HG03066 (cell line): ENCODE results near the gene HRH3.

Experiments
- ATAC-seq: cut with Tn5 transposase; IDR thresholded peaks from one replicate; pipeline ENCODE4 v1.9.1; 2021; ENCODE audit warnings: low read depth; ENCODE audit not compliant: unreplicated experiment

Gene HRH3

DNA sequence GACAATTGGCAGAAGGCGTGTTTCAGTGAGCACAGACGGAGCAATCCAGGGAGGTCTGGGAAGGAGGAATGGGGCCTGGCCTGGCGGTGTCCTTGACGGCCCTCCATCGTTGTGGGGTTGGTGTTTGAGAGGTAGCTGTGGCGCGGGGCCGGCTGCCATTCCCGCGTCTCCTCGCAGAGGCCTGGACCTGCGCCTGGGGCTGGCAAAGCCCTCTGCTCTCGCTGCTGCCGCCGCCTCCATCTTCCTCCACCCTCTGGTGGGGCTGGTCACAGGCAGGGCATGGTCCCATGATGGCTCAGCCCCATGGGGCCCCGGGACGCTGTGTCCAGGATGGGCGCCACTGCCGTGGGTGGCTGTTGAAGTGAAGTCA lies 25.8 kb upstream of the HRH3 start:
- ATAC-seq = no peak

DNA sequence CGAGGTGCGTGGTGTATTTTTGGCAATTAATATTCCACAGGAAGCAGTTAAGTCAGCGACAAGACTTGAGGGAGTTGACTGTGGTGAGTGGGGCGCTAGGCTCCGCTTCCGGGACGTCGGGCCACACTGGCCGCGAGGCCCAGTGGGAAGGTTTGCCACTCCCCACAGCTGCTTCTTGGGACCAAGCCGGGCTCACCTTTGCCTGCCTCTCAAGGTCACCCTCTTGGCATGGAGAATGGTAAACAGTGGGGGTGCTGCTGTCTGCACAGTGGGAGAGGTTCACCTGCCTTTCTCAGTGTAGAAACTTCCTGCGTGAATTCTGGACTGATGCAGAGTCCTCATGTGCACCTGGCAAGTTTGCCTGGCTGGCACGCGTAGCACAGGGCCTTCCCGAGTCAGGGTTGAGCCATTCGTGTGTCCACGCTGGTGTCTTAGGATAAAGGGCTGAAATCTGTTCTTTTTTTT lies 24.6 kb upstream of the HRH3 start:
- no peak for ATAC-seq

DNA sequence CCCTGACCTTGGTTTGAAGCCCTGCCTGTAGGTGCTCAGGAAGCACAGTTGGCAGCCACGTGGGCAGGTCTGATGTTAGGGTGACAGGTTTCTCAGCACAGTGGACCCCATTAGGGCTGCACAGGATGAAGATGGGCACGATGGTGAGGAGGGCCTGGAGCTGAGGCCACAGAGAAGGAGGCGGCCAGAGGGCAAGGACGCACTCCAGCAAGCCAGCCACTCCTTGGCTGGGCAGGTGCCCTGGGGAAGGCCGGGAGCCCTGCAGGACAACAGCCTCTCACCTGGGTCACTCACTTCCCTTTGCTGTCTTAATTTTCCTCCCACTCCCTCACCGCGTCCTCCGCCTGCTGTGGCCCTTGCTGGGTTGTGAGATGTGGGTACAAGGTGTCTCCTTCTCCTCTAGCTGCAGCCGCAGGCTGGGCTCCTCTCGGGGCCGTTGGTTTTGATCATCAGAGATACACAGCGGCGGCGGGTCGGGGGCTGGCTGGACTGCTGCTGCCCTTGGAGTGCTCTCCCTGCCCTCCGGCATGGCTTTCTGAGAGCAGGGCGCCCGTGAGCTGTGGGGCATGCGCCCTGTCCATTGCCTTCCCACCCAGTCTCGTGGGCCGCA lies 23.9 kb upstream of the HRH3 start:
- ATAC-seq = no peak

DNA sequence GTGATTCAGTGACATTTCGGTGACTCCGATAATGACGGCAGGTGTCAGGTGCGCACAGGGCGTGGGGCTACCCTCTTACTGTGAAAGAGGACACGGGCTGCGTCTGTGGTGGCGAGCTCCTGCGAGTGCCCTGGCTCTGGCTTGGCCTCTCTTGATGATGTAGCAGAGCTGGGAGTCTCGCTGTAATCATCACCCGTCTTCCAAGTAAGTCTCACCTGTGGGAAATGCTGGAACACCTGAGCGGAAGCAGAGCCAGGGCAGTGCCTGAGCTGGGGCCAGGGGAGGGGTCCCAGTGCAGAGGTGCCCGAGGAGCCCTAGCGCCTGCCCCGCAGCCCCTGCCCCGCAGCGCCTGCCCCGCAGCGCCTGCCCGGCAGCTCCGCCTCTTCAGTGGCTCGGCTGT lies 23.0 kb upstream of the HRH3 start:
- ATAC-seq = no peak

DNA sequence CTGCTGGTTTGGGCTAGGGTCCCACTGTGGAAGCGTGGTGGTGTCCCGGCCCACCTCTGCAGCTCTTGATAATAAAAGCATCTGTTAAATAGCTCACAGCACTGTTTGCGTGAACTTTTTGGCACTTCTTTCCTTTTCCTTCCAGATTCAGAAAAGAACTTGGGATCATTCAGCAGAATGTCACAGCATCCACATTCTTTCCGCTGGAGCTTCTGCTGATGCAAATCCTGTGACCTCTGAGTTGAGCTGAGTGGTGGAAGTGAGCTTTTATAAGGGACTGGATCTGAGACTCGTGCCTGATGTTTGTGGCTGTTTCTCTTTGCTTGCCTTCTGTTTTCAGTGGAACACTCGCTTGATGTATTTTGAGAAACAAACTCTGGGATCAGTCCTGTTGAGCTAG lies 22.1 kb upstream of the HRH3 start:
- no peak for ATAC-seq

- no peak for ATAC-seq
Measured at GRCh38 chr20:62241506-62241905, 21.4 kb upstream of the HRH3 start.

GRCh38 chr20:62240020-62240685 lies 20.1 kb upstream of the HRH3 start:
- no peak for ATAC-seq

GRCh38 chr20:62239278-62239879 lies 19.3 kb upstream of the HRH3 start:
- ATAC-seq = no peak

DNA sequence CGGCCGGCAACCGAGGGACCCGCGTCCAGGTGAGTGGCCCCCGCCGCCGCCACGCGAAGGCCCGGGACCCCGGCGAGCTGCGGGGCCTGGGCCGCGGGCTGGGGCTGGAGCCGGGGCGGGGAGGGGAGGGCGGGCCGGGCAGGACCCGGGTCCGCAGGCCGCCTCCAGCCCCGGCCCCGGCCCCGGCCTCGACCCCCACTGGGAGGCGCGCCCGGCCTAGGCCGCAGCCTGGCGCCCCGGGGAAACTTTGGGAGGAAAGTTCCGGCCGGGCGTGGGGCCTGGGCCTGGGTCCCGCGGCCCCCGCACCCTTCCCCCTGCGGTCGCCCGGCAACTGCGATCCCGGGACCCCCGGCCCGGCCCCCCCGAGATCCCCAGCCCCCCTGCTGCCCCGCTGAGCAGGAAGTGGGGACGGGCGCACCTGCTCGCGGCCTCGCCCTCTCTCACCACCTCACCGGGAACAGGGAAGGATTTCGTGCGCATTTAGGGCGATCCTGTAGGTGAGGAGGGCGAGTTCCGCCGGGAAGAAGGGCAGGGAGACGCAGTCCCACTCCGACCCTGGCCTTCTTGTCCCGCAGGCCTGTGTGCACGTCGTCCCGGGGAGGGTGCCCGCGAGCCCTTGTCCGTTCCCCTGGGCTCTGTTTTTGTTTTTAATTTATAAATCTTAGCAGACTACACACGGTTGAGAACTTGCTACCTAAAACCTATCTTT lies 18.6 kb upstream of the HRH3 start:
- peak; percentile 6 for ATAC-seq

DNA sequence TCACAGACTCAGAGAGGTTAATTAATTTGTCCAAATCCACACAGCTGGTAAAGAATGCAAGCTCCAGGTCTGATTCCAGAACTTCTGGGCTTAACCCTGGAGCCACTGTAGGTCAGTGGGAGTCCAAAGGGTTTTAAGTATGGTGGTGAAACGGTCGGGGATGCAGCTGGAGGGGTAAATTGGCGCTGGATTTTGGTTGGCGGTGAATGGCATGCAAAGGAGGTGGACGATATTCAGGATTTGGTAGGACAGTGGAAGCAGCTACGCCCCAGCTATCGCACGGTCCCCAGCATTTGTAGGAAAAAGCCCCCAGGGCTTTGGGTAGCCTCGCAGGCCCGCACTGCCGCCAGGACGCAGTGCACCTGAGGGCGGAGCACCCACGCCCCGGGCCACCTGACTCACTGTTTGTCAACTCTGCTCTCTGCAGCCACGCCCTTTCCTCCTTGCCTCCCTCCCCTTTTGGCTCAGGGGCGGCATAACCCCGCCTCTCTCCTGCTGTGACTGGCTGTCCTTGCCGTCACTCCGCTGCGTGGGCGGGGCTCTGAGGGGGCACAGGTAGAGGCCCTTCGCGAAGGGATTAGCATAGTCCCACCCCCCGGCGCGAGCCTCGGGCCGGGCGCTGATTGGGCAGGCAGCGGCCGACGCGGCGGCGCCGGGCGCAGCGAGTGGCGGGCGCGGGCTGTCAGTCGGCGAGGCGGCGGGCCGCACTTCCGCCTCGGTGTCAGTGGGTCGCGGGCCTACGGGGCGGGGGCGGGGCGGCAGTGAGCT lies 17.9 kb upstream of the HRH3 start, which contains the start of gene OSBPL2:
OSBPL2 (plus strand) TSS at position 721 of the 768 bp plus-strand sequence. CDS start 17,664 bp downstream, outside the sequence.
- ATAC-seq = peak; percentile 95

DNA sequence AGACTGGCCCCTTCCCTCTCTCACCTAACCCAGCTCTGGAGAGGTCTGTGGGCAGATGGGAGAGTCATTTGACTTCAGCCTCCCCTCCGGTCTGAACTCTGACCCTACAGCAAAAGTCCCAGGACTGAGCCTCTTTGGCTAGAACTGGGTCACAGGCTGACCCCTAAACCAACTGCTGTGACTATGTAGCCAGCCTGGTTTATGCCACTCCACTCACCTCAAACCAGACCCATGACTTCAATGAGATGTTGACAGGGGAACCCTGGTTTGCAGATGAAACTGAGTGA lies 17.4 kb upstream of the HRH3 start:
- ATAC-seq = no peak

DNA sequence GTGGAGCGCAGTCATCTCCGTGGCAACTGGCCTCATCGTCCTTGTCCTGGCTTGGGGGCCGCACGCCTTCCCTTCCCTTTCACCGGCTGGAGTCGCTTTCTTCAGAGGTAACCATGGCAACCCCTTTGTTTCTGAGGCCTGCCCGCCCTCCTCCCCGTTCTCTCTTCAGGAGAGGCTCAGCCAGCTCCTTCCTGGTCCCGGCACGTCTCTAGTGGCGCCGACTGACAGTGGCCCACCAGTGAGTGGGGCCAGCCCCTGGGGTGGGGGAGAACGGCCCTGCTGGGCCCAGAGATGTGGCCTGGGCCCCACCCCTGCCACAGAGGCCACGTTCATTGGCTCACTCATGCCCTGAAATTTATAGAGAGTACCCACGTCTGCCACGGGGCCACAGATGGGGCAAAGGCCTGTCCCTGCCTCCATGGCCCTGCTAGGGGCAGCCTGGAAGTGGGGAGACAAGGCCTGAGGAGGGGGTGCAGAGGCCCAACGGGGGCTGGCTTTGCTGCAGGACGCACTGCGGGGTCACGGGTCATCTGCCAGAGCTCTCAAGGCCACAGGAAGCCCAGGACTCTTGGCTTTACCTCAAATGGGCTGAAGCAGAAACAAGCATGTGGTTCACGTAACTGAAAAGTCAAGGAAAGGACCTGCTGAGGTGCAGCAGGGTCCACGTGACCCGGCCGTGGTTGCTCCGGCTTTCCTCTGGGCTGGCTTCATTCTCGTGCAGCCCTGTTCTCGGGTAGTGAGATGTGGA lies 16.9 kb upstream of the HRH3 start:
- no peak for ATAC-seq

- no peak for ATAC-seq
Measured at GRCh38 chr20:62236200-62236599, 16.1 kb upstream of the HRH3 start.

DNA sequence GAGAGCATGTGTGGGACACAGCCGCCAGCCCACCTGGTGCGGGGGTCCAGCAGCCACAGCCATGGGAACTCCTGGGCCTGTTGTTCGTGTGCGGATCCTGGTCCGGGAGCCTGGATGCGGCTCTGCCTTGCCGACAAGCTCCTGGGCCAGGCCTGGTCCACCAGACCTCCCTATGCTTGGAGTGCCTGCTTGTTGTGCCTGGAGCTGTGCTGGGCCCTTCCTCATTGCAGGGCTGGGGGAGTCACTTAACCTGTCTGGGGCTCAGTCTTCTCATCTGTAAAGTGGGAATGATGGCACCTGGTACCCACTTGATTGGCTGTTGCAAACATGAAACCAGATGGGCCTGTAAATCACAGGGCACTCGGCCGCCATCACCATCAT lies 15.7 kb upstream of the HRH3 start:
- ATAC-seq = no peak

DNA sequence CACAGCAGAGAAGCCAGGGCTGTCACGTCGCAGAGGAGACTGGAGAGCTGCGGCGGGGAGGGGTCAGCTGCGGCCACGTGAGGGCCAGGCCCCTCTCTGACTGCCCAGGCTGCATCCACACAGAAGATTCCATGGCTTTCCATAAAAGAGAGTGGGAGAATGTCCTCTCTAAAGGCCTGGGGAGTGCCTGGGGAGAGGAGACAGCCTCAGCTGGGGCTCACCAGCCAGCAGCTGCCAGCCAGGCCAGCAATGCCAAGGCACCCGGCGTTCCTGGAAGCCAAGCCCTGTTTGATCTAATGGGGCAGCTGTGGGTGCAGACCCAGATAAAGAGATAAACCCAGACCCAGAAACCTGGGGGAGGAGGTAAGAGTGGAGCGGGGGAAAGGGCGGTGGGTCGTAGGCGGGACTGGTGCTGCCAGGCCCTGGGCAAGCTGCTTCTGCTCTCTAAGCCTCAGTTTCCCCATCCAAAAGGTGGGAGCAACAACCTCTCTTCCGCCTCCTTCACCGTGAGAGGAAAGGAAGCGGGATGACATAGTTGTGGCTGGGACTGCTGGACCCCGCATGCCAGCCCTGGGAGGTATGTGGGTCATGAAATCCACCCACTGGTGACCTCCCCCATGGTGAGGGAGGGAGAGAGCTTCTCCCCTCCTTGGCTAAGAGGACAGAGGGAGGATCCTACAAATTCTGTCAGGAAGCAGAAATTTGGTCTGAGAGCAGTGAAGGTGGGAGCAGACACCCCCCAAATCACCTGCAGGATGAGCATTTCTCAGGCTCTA lies 15.1 kb upstream of the HRH3 start:
- ATAC-seq = no peak

DNA sequence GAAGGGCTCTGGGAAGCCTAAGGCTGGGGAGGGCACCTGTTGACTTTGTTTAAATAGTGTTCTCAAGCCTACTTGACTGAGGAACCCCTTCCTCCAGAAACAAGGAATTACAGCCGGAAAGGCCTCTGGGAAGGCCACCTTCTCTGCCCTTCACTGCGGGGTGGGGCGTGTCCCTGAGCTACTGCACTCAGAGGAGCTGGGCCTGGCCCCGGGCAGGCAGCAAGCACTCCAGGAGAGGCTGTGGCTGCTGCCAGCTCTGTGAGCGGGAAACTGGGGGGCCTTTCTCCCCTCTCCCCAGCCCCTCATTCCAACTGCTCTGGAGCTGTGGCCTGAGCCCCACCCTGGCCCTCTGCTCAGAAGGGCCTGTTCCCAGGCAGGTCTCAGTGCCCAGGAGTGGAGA lies 14.3 kb upstream of the HRH3 start:
- ATAC-seq = no peak

GRCh38 chr20:62233684-62234083 lies 13.6 kb upstream of the HRH3 start:
- no peak for ATAC-seq

DNA sequence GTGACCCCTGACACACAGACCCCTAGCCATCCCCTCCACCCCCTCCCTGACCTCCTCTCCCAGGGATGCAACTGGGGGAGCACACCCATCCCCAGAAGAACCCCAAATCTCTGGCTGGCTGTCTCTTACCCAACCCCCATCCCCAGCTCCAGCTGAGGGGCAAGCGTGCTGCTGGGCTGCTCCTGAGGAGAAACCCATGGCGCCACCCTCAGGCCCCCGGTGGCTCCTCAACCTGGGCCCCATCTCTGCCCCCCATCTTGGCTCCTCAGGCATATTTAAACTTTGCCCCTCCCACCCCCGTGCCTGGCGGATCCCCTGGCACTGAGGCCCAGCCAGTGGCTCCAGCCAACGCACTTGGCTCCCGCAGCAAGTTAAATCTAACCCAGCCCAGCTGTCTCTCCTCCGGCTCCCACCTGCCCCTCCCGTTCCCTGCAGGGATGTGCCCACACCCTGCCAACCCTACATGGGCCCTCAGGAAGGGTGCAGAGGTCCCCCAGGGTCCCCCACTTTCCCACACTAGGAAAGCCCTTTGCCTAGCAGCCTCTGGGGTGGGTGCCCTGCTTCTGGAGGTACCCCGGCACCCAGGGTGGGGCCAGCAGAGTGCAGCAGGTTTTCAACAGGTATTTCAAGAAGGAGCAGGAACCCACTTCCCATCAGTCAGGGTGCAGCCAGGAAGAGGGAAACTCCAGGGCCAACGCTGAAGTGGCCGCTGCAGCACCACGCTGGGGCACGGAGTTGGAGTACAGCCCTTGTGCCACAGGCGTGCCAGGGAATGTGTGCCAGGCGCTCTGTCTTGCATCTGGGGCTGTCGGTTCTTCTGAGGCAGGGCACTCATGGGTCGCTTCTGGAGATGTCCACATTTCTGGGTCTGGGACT lies 12.9 kb upstream of the HRH3 start:
- no peak for ATAC-seq

DNA sequence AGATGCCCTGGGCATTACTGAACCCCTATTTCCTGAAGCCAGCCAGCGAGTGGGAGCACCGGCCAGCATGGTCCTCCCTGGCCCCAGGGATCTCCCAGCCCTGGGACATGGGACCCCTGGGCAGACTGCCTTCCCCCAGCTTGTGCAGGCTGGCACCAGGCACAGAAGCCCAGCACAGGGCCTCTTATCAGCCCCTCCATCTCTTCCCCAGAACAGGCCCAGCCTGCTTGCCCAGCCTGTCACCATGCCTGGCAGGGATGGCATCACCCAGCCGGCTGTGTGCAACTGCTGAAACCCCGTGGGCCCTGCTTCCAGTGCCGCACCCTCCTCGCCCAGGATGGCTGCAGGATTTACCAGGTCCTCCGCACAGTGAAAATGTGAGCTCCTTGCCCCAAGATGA lies 12.1 kb upstream of the HRH3 start:
- no peak for ATAC-seq
